ENCODE results near the gene ZBTB3. TPM values are rescaled to one million over a fixed set of nuclear protein-coding genes. Genes with fewer than 3 reads are reported as not detected.
A peak's percentile ranks its signal among the peaks of the same experiment; 100 is the strongest.
"Not testable (repeated sequence)": the region's sequence is repeated elsewhere in the genome, so short reads cannot be mapped to it uniquely, and the experiment has no call there.

Gene ZBTB3
- total RNA-seq, 1 experiment from 2014 or later = 10.8 TPM

- Histone ChIP-seq H3K27me3 (replicated peaks) (no peaks in the 10 kb centered on the region), H3K9me3 (replicated peaks) (no peaks in the 10 kb centered on the region), H3K27ac (peak overlapping the region; percentile 67), H3K4me3 (peak overlapping the region; percentile 56), H3K4me1 (replicated peaks) (peaks cover 30% of the 10 kb centered on the region), H3K36me3 (peaks cover 80% of the 10 kb centered on the region)
- peak; percentile 96 to 98 for DNase-seq (ENCODE audit: low read depth in 1 of 2, low spot score in 2 of 2)
Measured at GRCh38 chr11:62705880-62706849, 47.8 kb downstream of the ZBTB3 start.

- Histone ChIP-seq H3K4me3 (peak overlapping the region; percentile 56), H3K27ac (peak overlapping the region; percentile 67), H3K4me1 (replicated peaks) (peaks cover 29% of the 10 kb centered on the region), H3K27me3 (replicated peaks) (no peaks in the 10 kb centered on the region), H3K36me3 (peaks cover 80% of the 10 kb centered on the region), H3K9me3 (replicated peaks) (no peaks in the 10 kb centered on the region)
- no peak for DNase-seq (ENCODE audit: low read depth in 1 of 2, low spot score in 2 of 2)
Measured at GRCh38 chr11:62705413-62705812, 48.5 kb downstream of the ZBTB3 start.

GRCh38 chr11:62703921-62704320, 50.0 kb downstream of the ZBTB3 start:
- peaks cover 17% of the 10 kb centered on the region for H3K4me1 ChIP-seq (replicated peaks)
- H3K4me3 ChIP-seq; H3K27ac ChIP-seq; H3K27me3 ChIP-seq (replicated peaks); DNase-seq (ENCODE audit: low read depth in 1 of 2, low spot score in 2 of 2); H3K9me3 ChIP-seq (replicated peaks): not testable (repeated sequence)
- peaks cover 82% of the 10 kb centered on the region for H3K36me3 ChIP-seq

GRCh38 chr11:62702246-62702645, 51.7 kb downstream of the ZBTB3 start:
- no peaks in the 10 kb centered on the region for H3K9me3 ChIP-seq (replicated peaks)
- no peak overlapping the region for H3K27ac ChIP-seq
- H3K36me3 ChIP-seq = peaks cover 74% of the 10 kb centered on the region
- no peak overlapping the region for H3K4me3 ChIP-seq
- no peak for DNase-seq (ENCODE audit: low read depth in 1 of 2, low spot score in 2 of 2)
- no peaks in the 10 kb centered on the region for H3K27me3 ChIP-seq (replicated peaks)
- peaks cover 13% of the 10 kb centered on the region for H3K4me1 ChIP-seq (replicated peaks)

Other genes with a start within 250 kb of the ZBTB3 start
- 306 and 345 TPM in 2 replicates for gene AHNAK, start 207.4 kb downstream of the ZBTB3 start, total RNA-seq (2014; rRNA removed; shearing (Covaris generic))
- gene EEF1G, start 180.3 kb downstream of the ZBTB3 start, total RNA-seq (2014; rRNA removed; shearing (Covaris generic)) = 1,705 and 1,743 TPM in 2 replicates
- gene TUT1, start 162.6 kb downstream of the ZBTB3 start, total RNA-seq (2014; rRNA removed; shearing (Covaris generic)) = 8.5 and 10.1 TPM in 2 replicates
- 128 and 214 TPM in 2 replicates for gene MTA2, start 152.3 kb downstream of the ZBTB3 start, total RNA-seq (2014; rRNA removed; shearing (Covaris generic))
- gene EML3, start 141.4 kb downstream of the ZBTB3 start, total RNA-seq (2014; rRNA removed; shearing (Covaris generic)) = 19.8 and 28.1 TPM in 2 replicates
- gene ROM1, start 140.9 kb downstream of the ZBTB3 start, total RNA-seq (2014; rRNA removed; shearing (Covaris generic)) = 3.1 and 10.4 TPM in 2 replicates
- 82.5 and 145 TPM in 2 replicates for gene B3GAT3, start 132.2 kb downstream of the ZBTB3 start, total RNA-seq (2014; rRNA removed; shearing (Covaris generic))
- gene GANAB, start 107.5 kb downstream of the ZBTB3 start, total RNA-seq (2014; rRNA removed; shearing (Covaris generic)) = 356 and 500 TPM in 2 replicates
- gene INTS5, start 100.9 kb downstream of the ZBTB3 start, total RNA-seq (2014; rRNA removed; shearing (Covaris generic)) = 26.6 and 26.8 TPM in 2 replicates
- gene C11orf98, start 89.0 kb downstream of the ZBTB3 start, total RNA-seq (2014; rRNA removed; shearing (Covaris generic)) = 103 and 121 TPM in 2 replicates
- 9.8 and 15.7 TPM in 2 replicates for gene CSKMT, start 88.8 kb downstream of the ZBTB3 start, total RNA-seq (2014; rRNA removed; shearing (Covaris generic))
- 14.9 and 30.6 TPM in 2 replicates for gene UQCC3, start 82.5 kb downstream of the ZBTB3 start, total RNA-seq (2014; rRNA removed; shearing (Covaris generic))
- 2.1 and 10.1 TPM in 2 replicates for gene LBHD1, start 81.9 kb downstream of the ZBTB3 start, total RNA-seq (2014; rRNA removed; shearing (Covaris generic))
- gene UBXN1, start 75.1 kb downstream of the ZBTB3 start, total RNA-seq (2014; rRNA removed; shearing (Covaris generic)) = 162 and 208 TPM in 2 replicates
- 0.55 and 0.85 TPM in 2 replicates for gene LRRN4CL, start 64.6 kb downstream of the ZBTB3 start, total RNA-seq (2014; rRNA removed; shearing (Covaris generic))
- gene BSCL2, start 46.7 kb downstream of the ZBTB3 start, total RNA-seq (2014; rRNA removed; shearing (Covaris generic)) = 51.4 and 138 TPM in 2 replicates
- not detected in 2 replicates for gene GNG3, start 46.5 kb downstream of the ZBTB3 start, total RNA-seq (2014; rRNA removed; shearing (Covaris generic))
- 9.8 and 18.6 TPM in 2 replicates for gene HNRNPUL2, start 26.7 kb downstream of the ZBTB3 start, total RNA-seq (2014; rRNA removed; shearing (Covaris generic))
- 47.6 and 51.3 TPM in 2 replicates for gene TTC9C, start 25.7 kb downstream of the ZBTB3 start, total RNA-seq (2014; rRNA removed; shearing (Covaris generic))
- gene POLR2G, start 7.4 kb upstream of the ZBTB3 start, total RNA-seq (2014; rRNA removed; shearing (Covaris generic)) = 224 and 259 TPM in 2 replicates
- gene TAF6L, start 17.2 kb upstream of the ZBTB3 start, total RNA-seq (2014; rRNA removed; shearing (Covaris generic)) = 19.7 and 28.9 TPM in 2 replicates
- gene TMEM179B, start 33.2 kb upstream of the ZBTB3 start, total RNA-seq (2014; rRNA removed; shearing (Covaris generic)) = 92.8 and 131 TPM in 2 replicates
- 39.7 and 42.4 TPM in 2 replicates for gene TMEM223, start 37.8 kb upstream of the ZBTB3 start, total RNA-seq (2014; rRNA removed; shearing (Covaris generic))
- 33.6 and 33.8 TPM in 2 replicates for gene NXF1, start 51.3 kb upstream of the ZBTB3 start, total RNA-seq (2014; rRNA removed; shearing (Covaris generic))
- gene STX5, start 77.9 kb upstream of the ZBTB3 start, total RNA-seq (2014; rRNA removed; shearing (Covaris generic)) = 45.7 and 45.8 TPM in 2 replicates
- not detected in 2 replicates for gene TEX54, start 78.7 kb upstream of the ZBTB3 start, total RNA-seq (2014; rRNA removed; shearing (Covaris generic))
- gene WDR74, start 85.4 kb upstream of the ZBTB3 start, total RNA-seq (2014; rRNA removed; shearing (Covaris generic)) = 97.4 and 102 TPM in 2 replicates
- gene SLC3A2, start 126.7 kb upstream of the ZBTB3 start, total RNA-seq (2014; rRNA removed; shearing (Covaris generic)) = 452 and 454 TPM in 2 replicates
- not detected in 2 replicates for gene CHRM1, start 167.2 kb upstream of the ZBTB3 start, total RNA-seq (2014; rRNA removed; shearing (Covaris generic))
- not detected in 2 replicates for gene SLC22A6, start 230.8 kb upstream of the ZBTB3 start, total RNA-seq (2014; rRNA removed; shearing (Covaris generic))